HFF-Myc (cell line): Measurements from ENCODE around the gene SNTN.

Source experiments
- DNase-seq: peaks from one replicate; pipeline ENCODE4 v3.0.0-alpha.2; 2011; ENCODE audit warnings: low read depth; ENCODE audit errors: extremely low read depth
- H3K4me3 ChIP-seq: replicated peaks from 2 replicates; pipeline ENCODE4 v1.5.1; 2011; ENCODE audit warnings: low read depth, mild to moderate bottlenecking, control low read depth, low read length
- TF ChIP-seq, protein P1 (sequence below): IDR thresholded peaks from 2 replicates; pipeline ENCODE4 v1.5.1; 2012; ENCODE audit warnings: mild to moderate bottlenecking, low read depth, low read length, control low read depth; ENCODE audit errors: missing control alignments

Gene SNTN

DNA sequence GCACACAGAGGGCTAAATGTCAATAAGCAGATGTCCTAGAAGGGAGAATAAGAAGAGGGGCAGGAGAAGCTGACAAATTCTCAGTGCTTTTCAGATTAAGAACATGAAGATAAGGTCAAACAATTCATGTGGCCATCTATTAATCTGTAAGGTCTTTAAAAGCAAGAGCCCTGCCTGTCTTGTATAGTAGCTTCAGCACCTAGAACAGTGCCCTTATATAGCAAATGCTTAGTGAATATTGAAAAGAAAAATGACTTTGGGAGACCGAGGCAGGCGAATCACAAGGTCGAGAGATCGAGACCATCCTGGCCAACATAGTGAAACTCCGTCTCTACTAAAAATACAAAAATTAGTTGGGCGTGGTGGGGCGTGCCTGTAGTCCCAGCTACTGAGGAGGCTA, 18.1 kb downstream of the SNTN start:
- no peak overlapping the region for H3K4me3 ChIP-seq
- TF ChIP-seq, protein P1, sequence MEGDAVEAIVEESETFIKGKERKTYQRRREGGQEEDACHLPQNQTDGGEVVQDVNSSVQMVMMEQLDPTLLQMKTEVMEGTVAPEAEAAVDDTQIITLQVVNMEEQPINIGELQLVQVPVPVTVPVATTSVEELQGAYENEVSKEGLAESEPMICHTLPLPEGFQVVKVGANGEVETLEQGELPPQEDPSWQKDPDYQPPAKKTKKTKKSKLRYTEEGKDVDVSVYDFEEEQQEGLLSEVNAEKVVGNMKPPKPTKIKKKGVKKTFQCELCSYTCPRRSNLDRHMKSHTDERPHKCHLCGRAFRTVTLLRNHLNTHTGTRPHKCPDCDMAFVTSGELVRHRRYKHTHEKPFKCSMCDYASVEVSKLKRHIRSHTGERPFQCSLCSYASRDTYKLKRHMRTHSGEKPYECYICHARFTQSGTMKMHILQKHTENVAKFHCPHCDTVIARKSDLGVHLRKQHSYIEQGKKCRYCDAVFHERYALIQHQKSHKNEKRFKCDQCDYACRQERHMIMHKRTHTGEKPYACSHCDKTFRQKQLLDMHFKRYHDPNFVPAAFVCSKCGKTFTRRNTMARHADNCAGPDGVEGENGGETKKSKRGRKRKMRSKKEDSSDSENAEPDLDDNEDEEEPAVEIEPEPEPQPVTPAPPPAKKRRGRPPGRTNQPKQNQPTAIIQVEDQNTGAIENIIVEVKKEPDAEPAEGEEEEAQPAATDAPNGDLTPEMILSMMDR: no peak
- no peak for DNase-seq

DNA sequence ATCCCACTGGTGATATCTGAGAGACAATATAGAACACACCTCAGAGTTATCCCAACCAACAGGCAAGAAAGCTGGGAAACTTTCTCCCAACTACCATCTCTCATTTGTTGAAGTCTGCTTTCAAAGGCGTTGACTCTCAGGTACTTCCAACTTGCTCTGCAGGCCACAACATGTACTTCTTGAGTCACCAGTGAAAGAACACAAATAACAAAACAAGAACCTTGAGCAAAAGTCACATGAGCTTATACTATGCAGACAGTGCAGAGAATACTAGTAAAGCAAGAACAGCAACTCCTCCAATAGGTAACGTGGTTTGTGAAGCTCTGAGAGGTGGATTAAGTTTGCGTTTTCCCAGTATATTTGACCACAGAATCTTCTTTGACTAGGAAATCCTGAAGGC, 20.6 kb downstream of the SNTN start:
- no peak overlapping the region for H3K4me3 ChIP-seq
- TF ChIP-seq, protein P1: no peak
- no peak for DNase-seq

DNA sequence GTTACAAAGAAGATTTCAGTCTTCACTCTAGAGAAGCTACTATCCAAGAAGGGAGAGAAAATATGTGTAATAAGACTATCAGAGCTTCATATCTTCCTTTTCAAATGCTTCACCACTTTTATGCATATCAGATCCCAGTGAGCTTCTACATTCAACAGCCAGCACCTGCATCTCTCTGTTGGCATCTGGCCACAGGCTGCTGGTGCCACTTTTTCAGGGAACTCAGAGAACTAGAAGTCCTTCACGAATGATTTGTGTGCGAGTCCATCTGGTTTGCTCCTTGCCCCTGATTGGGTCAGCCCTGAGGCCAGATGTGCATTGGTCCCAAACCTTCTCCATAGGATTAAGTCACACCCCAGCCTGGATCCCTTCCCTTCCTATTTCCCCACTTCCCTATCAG, 22.1 kb downstream of the SNTN start:
- H3K4me3 ChIP-seq: no peak overlapping the region
- no peak for DNase-seq
- TF ChIP-seq, protein P1: no peak

DNA sequence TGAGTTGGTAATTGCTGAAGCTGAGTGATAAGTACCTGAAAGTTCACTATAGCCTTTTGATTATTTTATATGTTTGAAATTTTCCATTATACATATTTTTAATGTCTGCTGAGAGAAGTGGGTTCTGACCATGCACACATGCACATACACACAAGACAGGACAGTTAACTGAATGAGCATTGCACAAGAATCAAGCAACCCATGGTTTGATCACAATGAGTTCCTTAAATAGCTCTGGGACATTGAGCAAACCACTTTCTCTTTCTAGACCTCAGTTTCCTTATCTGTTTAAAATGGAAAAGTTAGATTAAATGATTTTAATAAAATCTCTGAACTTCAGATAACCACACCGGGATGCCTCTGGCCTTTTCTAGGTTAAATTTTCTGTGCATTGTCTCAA, 26.7 kb downstream of the SNTN start:
- H3K4me3 ChIP-seq: no peak overlapping the region
- TF ChIP-seq, protein P1: no peak
- DNase-seq: no peak

DNA sequence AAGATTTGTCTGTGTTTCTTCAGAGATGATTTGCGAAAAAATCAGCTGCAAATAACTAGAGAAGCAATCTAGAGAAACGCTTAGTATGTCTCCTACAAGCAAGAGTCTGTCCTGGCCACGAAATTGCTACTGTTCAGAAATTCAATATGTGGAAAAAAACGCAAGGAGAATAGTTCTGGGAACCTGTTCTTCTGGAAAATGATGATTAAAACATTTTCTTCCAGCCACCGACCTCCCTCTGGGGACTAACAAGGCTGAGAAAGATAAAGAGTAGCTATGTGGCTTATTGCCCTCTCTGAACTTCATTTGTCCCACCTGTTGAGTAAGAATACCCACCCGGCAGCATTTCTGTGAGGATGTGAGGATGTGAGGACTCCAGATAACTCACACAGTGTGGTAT, 31.6 kb downstream of the SNTN start:
- H3K4me3 ChIP-seq: no peak overlapping the region
- DNase-seq: no peak
- TF ChIP-seq, protein P1: no peak

DNA sequence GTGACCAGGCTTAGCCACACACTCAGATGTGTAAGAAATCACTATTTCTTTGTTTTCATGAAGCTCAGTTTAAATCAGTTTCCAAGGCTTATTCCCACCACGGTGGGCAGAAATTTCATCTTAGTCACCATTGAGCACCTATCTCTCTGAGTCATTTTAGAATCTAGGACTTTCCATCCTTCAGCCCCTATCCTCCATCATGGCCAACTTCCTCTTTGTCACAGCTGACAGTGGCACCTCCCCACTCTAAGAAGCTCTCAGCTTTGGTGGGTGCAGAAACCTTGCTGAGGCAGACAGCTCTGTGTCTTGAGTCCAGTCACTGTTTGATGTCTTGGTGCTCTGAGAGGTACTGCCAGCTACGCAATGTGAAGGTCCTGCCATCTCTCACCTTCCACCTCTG, 32.9 kb downstream of the SNTN start:
- DNase-seq: no peak
- TF ChIP-seq, protein P1: no peak
- no peak overlapping the region for H3K4me3 ChIP-seq
